Fibroblast of the aortic adventitia (primary cell): ENCODE data around the gene STK24. TPM values are rescaled to one million over a fixed set of nuclear protein-coding genes. Genes with fewer than 3 reads are reported as not detected.

Experiments
- DNase-seq: peaks from one replicate; pipeline ENCODE4 v3.0.0-alpha.2; 2010; ENCODE audit warnings: low read depth
- H3K4me3 ChIP-seq: 2 replicates; pipeline ENCODE4 v1.5.1; 2011; ENCODE audit warnings: low read depth, mild to moderate bottlenecking, control low read depth, low read length, moderate library complexity
- total RNA-seq: library from RNA; depleted of rRNA; stranded (reverse); fragments of >200 nt; gene quantifications from 2 replicates; pipeline ENCODE4 v1.2.3, GENCODE V29; 2012; ENCODE audit warnings: low replicate concordance
- TF ChIP-seq, protein P1 (sequence below): IDR thresholded peaks from 2 replicates; pipeline ENCODE4 v1.5.1; 2011; ENCODE audit warnings: mild to moderate bottlenecking, low read length, control low read depth, inconsistent platforms; ENCODE audit not compliant: insufficient read depth

Gene STK24
- total RNA-seq, 1 donor = 64.0 TPM

DNA sequence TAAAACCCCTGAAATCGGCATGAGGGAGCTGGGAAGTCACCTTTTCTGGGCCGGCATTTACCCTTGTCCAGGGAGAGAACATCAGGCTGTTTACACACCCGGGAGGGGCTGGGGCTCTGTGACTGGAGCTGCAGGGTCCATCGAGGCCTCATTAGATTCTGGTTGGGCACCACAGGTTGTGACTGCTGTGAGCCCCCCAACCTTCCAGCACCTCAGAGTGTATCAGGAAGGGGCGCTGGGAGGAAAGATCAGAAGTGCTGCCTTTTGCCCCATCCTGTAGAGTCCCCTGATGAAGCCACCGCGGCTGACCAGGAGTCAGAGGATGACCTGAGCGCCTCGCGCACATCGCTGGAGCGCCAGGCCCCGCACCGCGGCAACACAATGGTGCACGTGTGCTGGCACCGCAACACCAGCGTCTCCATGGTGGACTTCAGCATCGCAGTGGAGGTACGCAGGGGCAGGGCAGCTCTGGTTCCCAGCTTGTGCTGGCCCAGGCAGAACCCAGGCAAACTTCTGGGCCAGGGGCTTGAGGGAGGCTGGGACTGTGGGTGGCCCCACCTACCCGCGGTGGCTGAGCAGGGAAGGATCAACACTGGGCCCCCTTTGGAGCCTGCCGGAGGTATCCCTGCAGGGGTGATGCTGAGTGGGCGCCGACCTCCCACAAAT, 136.4 kb downstream of the STK24 start:
- TF ChIP-seq, protein P1, sequence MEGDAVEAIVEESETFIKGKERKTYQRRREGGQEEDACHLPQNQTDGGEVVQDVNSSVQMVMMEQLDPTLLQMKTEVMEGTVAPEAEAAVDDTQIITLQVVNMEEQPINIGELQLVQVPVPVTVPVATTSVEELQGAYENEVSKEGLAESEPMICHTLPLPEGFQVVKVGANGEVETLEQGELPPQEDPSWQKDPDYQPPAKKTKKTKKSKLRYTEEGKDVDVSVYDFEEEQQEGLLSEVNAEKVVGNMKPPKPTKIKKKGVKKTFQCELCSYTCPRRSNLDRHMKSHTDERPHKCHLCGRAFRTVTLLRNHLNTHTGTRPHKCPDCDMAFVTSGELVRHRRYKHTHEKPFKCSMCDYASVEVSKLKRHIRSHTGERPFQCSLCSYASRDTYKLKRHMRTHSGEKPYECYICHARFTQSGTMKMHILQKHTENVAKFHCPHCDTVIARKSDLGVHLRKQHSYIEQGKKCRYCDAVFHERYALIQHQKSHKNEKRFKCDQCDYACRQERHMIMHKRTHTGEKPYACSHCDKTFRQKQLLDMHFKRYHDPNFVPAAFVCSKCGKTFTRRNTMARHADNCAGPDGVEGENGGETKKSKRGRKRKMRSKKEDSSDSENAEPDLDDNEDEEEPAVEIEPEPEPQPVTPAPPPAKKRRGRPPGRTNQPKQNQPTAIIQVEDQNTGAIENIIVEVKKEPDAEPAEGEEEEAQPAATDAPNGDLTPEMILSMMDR = no peak
- H3K4me3 ChIP-seq = no peak overlapping the region
- no peak for DNase-seq

DNA sequence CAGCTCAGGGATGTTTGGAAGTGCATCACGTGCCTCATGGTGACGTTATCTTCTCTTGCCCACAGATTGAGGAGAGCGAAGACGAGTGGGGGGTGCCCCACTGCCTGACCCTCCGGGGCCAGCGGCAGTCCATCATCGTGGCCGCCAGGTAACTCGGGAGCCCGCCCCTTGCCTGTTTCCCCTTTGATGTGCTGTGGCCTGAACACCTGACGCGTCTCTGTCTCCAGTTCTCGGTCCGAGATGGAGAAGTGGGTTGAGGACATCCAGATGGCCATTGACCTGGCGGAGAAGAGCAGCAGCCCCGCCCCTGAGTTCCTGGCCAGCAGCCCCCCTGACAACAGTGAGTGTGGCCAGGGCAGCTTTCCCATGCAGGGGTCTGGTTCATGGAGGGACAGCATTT, 137.0 kb downstream of the STK24 start:
- TF ChIP-seq, protein P1 = no peak
- no peak for DNase-seq
- no peak overlapping the region for H3K4me3 ChIP-seq

DNA sequence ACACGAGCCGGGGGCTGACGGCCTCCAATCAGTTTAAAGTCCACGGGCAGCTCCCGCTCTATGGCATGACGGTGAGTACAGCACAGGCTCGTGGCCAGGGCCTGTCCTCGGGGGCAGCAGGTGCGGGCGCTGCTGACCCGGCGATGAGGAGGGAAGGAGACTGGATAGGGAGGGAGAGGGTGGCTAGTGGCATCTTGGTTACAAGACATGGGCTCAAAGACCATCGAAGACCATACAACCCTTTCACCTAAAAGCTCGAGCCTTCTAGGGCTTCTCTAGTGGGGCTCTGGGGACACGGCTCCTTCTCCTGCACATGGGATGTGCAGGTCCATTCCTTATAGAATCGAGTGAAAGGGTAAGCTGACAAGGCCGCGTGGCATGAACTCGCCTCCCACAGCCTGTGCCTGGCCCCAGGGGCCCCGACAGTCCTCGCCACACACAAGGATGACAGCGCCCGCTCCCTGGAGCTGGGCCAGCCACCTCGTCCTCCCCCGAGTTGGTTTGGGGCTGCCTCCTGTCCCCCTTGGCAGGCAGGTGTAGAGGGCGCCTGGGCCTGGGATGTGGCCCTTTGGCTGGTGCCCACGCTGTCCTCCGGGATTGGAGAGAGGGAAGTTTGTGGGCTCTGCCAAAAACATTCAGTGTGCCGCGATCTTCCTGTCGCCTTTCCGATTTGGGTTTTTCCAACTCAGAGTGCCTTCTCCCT, 137.6 kb downstream of the STK24 start:
- DNase-seq = no peak
- no peak overlapping the region for H3K4me3 ChIP-seq
- TF ChIP-seq, protein P1 = no peak

DNA sequence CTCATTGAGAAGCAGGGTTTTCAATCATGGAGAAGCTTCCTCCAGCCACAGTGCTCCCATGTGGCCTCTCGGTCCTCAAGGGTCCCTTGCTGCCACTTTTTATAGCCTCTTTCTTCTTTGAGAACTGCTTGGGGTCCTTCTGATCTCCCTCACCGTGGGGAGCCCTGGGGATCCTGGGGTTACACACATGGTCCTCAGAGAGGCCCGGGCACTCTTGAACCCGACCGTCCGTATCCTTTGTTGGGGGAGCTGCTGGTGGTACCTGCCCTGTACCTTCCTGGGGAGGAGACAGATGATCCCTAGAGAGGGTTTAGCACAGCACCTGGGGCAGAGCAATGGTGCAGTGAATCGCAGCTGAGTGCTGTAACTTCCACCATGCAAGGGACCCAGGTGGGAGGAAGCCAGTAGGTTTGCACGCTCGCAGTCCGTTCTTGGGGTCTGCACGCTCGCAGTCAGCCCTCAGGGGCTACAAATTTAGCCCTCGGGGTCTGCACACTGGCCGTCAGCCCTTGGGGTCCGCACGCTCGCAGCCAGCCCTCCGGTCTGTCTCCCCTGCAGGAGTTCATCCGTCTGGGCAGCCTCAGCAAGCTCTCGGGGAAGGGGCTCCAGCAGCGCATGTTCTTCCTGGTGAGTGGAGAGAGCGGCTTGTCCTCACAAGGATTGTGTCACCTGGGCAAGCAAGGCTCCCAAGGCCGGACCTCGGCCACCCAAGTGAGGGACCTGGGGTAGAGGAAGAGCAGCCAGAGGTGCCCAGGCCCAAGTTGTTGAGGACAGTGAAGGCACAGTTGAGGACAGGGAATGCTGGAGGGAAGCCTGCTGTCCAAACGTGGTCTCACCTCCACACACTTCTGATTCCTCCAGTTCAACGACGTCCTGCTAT, 138.4 kb downstream of the STK24 start:
- no peak for DNase-seq
- no peak overlapping the region for H3K4me3 ChIP-seq
- TF ChIP-seq, protein P1 = no peak

DNA sequence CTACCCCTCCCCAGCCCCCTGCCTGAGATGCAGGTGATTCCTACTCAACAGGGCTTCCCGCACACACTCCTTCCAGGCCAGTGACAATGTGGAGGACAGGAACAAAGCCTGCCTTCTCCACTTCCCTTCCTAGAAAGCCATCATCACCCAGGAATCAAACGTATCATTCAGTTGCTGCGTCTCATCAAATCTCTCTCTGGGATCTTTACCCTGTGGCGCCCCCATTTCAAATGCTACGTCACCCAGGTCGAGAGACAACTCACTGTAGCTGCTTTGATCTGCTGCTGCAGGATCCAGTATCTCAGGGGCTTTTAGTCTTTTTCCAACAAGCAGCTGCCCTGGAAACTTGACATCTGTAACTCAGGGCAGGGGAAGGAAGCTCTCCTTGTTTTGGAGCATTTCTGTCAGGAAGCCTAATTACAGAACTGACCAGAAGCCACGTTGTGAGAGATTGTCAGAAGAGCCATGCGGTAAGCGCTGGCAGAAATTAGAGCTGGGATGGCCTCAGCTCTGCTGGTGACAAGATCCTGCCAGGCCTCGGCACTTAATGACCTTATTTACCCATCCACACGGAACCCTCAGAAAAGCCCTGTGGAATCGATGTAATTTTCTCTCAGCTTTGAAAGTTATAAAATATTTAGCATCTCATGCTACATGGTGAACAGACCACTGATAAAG, 140.5 kb downstream of the STK24 start:
- TF ChIP-seq, protein P1 = no peak
- no peak overlapping the region for H3K4me3 ChIP-seq
- no peak for DNase-seq

DNA sequence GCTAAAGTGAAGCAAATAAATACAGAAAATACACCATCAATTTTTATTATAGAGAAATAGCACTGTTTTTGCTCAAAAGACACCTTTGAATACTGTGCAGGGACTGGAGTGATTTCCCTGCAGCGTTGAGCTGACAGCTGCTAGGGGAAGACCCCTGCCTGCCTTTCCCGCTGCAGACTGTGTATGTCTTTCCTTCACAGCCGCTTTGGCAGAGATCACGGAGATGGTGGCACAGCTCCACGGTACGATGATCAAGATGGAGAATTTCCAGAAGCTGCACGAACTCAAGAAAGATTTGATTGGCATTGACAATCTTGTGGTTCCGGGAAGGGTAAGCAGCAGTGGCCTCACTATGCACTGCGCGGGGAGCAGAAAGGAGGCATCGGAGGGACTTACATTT, 141.5 kb downstream of the STK24 start:
- DNase-seq = no peak
- H3K4me3 ChIP-seq = no peak overlapping the region
- TF ChIP-seq, protein P1 = no peak
